Measurements from ENCODE around the gene SNX32. TPM values are rescaled to one million over a fixed set of nuclear protein-coding genes. Genes with fewer than 3 reads are reported as not detected.

The SNX32 gene
- total and polyA plus RNA-seq, 2 of the 13 experiments (the other 11 are each of a cell fraction or from before 2014, with no cell fraction given), result 0.09 to 0.34 TPM

DNA sequence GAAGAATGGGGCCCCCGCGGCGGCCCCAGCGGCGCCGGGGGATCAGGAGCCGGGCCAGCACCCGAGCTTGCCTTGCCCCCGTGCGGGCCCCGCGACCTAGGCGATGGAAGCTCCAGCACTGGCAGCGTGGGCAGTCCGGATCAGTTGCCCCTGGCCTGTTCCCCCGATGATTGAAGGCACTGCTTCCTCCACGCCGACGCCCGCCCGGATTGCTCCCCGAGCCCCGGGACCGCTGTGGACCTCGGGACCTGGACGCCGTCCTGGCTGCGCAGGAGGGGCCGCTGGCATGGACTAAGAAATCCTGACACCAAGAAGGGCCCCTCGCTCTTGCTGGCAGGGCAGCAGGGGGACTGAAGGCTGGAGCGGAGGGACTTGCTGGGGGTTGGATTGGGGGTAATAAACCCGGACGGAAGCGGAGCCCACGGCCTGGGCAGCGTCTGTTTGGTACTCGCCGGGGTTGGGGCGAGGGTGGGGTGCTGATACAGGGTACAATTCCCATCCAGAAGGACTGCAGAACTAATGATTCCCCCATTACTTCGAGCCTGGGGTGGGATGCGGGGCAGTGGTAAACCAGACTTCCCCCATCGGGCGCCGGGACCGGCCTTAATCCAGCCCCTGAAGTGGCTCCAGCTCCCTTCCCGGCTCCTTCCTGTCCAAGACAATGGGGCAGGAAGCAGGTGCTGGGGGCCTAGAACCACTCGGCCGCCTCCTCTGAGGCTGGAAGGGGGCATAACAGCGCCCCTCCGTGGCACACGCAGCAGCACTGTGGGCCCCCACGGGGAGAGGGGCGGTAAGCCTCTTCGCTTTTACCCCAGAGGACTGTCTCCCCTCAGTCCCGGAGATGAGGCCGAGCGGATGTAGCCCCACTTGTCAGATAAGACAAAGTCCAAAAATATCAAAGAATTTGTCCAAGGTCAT is 57.7 kb downstream of the SNX32 start (continued):
- TF ChIP-seq PAXIP1 (CRISPR knock-in tag; conservative IDR thresholded peaks at IDR 0.05) (peak; percentile 85), HNF4A (CRISPR knock-in tag; IDR thresholded peaks at IDR 0.05) (peak; percentile 82), TCF7L2 (IDR thresholded peaks at IDR 0.05; ENCODE audit: low read depth, low read length) (no peak), PATZ1 (CRISPR knock-in tag; IDR thresholded peaks at IDR 0.05) (peak; percentile 95), ELF1 (CRISPR knock-in tag; IDR thresholded peaks at IDR 0.05) (peak; percentile 26; the same call in 1 of the 2 replicates), NCOA2 (CRISPR knock-in tag; IDR thresholded peaks at IDR 0.05) (0 out of 2 replicates have a peak, but pooled peaks have one; percentile 40), RFX1 (IDR thresholded peaks at IDR 0.05) (no peak), ISL2 (CRISPR knock-in tag; IDR thresholded peaks at IDR 0.05) (0 out of 2 replicates have a peak, but pooled peaks have one; percentile 21), ZBTB8A (CRISPR knock-in tag; IDR thresholded peaks at IDR 0.05; ENCODE audit: borderline replicate concordance, low read depth) (no peak), SRSF1 (optimal IDR thresholded peaks at IDR 0.05; ENCODE audit: low read depth, low read length) (peak; percentile 61), ERF (CRISPR knock-in tag; IDR thresholded peaks at IDR 0.05) (peak; percentile 54; the same call in 1 of the 2 replicates), SMARCC2 (IDR thresholded peaks at IDR 0.05) (no peak), ATRX (CRISPR knock-in tag; IDR thresholded peaks at IDR 0.05; ENCODE audit: borderline replicate concordance) (no peak), PPARG (CRISPR knock-in tag; conservative IDR thresholded peaks at IDR 0.05) (peak; percentile 77), KDM5B (CRISPR knock-in tag; IDR thresholded peaks at IDR 0.05; ENCODE audit: borderline replicate concordance) (peak; percentile 56; the same call in 1 of the 2 replicates), ZNF75D (CRISPR knock-in tag; IDR thresholded peaks at IDR 0.05; ENCODE audit: borderline replicate concordance) (no peak)
- TF ChIP-seq, protein P1, sequence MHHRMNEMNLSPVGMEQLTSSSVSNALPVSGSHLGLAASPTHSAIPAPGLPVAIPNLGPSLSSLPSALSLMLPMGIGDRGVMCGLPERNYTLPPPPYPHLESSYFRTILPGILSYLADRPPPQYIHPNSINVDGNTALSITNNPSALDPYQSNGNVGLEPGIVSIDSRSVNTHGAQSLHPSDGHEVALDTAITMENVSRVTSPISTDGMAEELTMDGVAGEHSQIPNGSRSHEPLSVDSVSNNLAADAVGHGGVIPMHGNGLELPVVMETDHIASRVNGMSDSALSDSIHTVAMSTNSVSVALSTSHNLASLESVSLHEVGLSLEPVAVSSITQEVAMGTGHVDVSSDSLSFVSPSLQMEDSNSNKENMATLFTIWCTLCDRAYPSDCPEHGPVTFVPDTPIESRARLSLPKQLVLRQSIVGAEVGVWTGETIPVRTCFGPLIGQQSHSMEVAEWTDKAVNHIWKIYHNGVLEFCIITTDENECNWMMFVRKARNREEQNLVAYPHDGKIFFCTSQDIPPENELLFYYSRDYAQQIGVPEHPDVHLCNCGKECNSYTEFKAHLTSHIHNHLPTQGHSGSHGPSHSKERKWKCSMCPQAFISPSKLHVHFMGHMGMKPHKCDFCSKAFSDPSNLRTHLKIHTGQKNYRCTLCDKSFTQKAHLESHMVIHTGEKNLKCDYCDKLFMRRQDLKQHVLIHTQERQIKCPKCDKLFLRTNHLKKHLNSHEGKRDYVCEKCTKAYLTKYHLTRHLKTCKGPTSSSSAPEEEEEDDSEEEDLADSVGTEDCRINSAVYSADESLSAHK (CRISPR knock-in tag; IDR thresholded peaks at IDR 0.05; ENCODE audit: borderline replicate concordance), result no peak
- TF ChIP-seq, protein P2, sequence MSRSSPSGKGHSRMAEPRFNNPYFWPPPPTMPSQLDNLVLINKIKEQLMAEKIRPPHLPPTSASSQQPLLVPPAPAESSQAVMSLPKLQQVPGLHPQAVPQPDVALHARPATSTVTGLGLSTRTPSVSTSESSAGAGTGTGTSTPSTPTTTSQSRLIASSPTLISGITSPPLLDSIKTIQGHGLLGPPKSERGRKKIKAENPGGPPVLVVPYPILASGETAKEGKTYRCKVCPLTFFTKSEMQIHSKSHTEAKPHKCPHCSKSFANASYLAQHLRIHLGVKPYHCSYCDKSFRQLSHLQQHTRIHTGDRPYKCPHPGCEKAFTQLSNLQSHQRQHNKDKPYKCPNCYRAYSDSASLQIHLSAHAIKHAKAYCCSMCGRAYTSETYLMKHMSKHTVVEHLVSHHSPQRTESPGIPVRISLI (CRISPR knock-in tag; IDR thresholded peaks at IDR 0.05; ENCODE audit: borderline replicate concordance), result peak; percentile 19; the same call in 1 of the 2 replicates
